ENCODE data around the gene DMWD.

DNA sequence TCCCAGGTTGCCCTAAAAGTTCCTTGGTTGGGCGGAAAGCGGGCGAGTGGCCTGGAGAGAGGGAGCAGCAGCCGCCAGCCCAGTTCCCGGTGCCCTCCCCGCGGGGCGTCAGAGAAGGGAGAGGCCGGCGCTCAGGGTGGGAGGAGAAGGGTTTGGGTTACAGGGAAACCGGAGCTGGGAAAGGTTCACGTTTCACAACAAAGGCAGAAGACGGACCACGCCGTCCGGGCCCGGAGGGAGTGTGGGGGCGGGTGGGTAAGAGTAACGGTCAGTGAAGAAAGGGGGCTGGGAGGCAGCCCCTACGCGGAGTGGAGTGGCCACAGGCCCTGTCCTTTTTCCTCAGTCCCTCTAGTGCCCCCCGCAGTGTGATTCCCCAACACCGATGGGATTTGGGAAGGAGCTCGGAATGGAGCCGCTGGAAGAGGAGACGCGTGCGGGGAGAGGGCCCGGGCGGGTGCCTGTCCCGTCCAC lies 25.2 kb downstream of the DMWD start:
- TF ChIP-seq, protein P1, sequence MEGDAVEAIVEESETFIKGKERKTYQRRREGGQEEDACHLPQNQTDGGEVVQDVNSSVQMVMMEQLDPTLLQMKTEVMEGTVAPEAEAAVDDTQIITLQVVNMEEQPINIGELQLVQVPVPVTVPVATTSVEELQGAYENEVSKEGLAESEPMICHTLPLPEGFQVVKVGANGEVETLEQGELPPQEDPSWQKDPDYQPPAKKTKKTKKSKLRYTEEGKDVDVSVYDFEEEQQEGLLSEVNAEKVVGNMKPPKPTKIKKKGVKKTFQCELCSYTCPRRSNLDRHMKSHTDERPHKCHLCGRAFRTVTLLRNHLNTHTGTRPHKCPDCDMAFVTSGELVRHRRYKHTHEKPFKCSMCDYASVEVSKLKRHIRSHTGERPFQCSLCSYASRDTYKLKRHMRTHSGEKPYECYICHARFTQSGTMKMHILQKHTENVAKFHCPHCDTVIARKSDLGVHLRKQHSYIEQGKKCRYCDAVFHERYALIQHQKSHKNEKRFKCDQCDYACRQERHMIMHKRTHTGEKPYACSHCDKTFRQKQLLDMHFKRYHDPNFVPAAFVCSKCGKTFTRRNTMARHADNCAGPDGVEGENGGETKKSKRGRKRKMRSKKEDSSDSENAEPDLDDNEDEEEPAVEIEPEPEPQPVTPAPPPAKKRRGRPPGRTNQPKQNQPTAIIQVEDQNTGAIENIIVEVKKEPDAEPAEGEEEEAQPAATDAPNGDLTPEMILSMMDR (IDR thresholded peaks at IDR 0.05) = no peak
- no peak for TF ChIP-seq POLR2A (IDR thresholded peaks at IDR 0.05)
